ENCODE measurements around the gene ST8SIA6. TPM values are rescaled to one million over a fixed set of nuclear protein-coding genes. Genes with fewer than 3 reads are reported as not detected.

Gene ST8SIA6
- total RNA-seq, 1 donor from 2014 or later: 5.1 TPM

- Histone ChIP-seq H3K9me3 (ENCODE audit: low read depth) (no peaks in the 10 kb centered on the region), H3K4me1 (no peaks in the 10 kb centered on the region), H3K36me3 (no peaks in the 10 kb centered on the region), H2AFZ (replicated peaks) (no peak overlapping the region), H4K20me1 (ENCODE audit: low read depth) (no peaks in the 10 kb centered on the region), H3F3A (ENCODE audit: low read depth) (no peaks in the 10 kb centered on the region), H3K27ac (no peak overlapping the region), H3K27me3 (no peaks in the 10 kb centered on the region), H3K4me2 (no peak overlapping the region), H3K4me3 (no peak overlapping the region), H3K79me2 (ENCODE audit: low read depth) (no peaks in the 10 kb centered on the region), H3K9ac (no peak overlapping the region)
- Mint-ChIP-seq H3K4me3 (no peak overlapping the region), H3K9me3 (no peaks in the 10 kb centered on the region), H3K4me1 (no peaks in the 10 kb centered on the region), H3K36me3 (no peaks in the 10 kb centered on the region), H3K27me3 (ENCODE audit: insufficient read depth, low read depth) (peaks cover 2% of the 10 kb centered on the region), H3K27ac (no peak overlapping the region)
- no peak for TF ChIP-seq EZH2 (IDR thresholded peaks at IDR 0.05)
- no peak for TF ChIP-seq EZH2phosphoT487 (IDR thresholded peaks at IDR 0.05)
- no peak for TF ChIP-seq CTCF (IDR thresholded peaks at IDR 0.05)
- DNase-seq (ENCODE audit: low spot score): no peak
Observed at GRCh38 chr10:17340144-17340829, 114.1 kb downstream of the ST8SIA6 start.

DNA sequence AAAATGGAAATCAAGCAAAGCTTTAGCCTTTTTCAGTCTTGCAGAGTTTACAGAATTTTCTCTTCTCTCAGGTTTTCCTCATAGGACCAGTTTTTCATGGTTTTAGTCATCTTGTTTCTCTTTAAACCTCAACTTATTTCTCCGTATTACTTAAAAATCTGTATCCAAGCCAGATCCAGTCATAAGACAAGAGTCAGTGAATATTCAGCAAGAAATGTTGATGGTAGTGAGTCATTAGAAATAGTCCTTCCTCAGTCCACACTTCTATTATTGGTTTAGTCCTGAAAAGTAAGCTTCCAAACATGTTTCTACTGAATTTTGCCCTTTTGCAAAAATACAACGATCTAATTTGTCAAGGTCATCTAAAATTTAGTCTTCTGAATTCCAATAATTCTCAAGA, 119.3 kb downstream of the ST8SIA6 start:
- Histone ChIP-seq H2AFZ (replicated peaks) (no peak overlapping the region), H3K27ac (no peak overlapping the region), H3K9ac (no peak overlapping the region), H3F3A (ENCODE audit: low read depth) (no peaks in the 10 kb centered on the region), H4K20me1 (ENCODE audit: low read depth) (no peaks in the 10 kb centered on the region), H3K9me3 (ENCODE audit: low read depth) (no peaks in the 10 kb centered on the region), H3K79me2 (ENCODE audit: low read depth) (no peaks in the 10 kb centered on the region), H3K4me1 (no peaks in the 10 kb centered on the region), H3K27me3 (no peaks in the 10 kb centered on the region), H3K36me3 (no peaks in the 10 kb centered on the region), H3K4me3 (no peak overlapping the region), H3K4me2 (no peak overlapping the region)
- no peak overlapping the region for H3K4me3 Mint-ChIP-seq
- no peaks in the 10 kb centered on the region for H3K36me3 Mint-ChIP-seq
- DNase-seq (ENCODE audit: low spot score): no peak
- peaks cover 4% of the 10 kb centered on the region for H3K27me3 Mint-ChIP-seq (ENCODE audit: insufficient read depth, low read depth)
- H3K4me1 Mint-ChIP-seq: no peaks in the 10 kb centered on the region
- H3K9me3 Mint-ChIP-seq: no peaks in the 10 kb centered on the region
- no peak for TF ChIP-seq CTCF (IDR thresholded peaks at IDR 0.05)
- TF ChIP-seq EZH2 (IDR thresholded peaks at IDR 0.05): no peak
- no peak for TF ChIP-seq EZH2phosphoT487 (IDR thresholded peaks at IDR 0.05)
- H3K27ac Mint-ChIP-seq: no peak overlapping the region

DNA sequence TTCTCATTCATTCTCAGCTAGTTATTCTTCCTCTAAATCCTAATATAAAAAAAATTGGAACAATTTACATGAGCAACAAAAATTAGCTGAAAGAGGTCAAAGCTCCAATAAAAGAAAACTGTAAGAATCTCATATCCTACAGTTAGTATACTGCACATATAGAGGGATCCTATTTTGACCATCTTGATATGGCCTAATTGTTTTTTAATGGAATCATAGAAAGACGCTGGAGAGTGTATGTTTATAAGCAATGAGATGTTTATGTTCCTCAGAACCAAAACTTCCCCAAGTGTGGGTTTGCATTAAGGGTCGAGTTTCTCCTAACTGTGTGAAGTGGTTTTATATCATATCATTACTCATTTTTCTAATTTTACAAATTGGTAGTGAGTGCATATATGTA, 123.9 kb downstream of the ST8SIA6 start:
- no peaks in the 10 kb centered on the region for H3K9me3 ChIP-seq (ENCODE audit: low read depth)
- no peaks in the 10 kb centered on the region for H3K79me2 ChIP-seq (ENCODE audit: low read depth)
- no peak overlapping the region for H3K4me2 ChIP-seq
- H3F3A ChIP-seq (ENCODE audit: low read depth): no peaks in the 10 kb centered on the region
- no peak for TF ChIP-seq EZH2phosphoT487 (IDR thresholded peaks at IDR 0.05)
- TF ChIP-seq EZH2 (IDR thresholded peaks at IDR 0.05): no peak
- TF ChIP-seq CTCF (IDR thresholded peaks at IDR 0.05): no peak
- Mint-ChIP-seq H3K4me3 (no peak overlapping the region), H3K9me3 (no peaks in the 10 kb centered on the region), H3K36me3 (no peaks in the 10 kb centered on the region), H3K27me3 (ENCODE audit: insufficient read depth, low read depth) (peaks cover 2% of the 10 kb centered on the region), H3K27ac (no peak overlapping the region), H3K4me1 (no peaks in the 10 kb centered on the region)
- no peaks in the 10 kb centered on the region for H3K36me3 ChIP-seq
- H3K4me3 ChIP-seq: no peak overlapping the region
- no peak overlapping the region for H3K9ac ChIP-seq
- no peaks in the 10 kb centered on the region for H3K4me1 ChIP-seq
- H2AFZ ChIP-seq (replicated peaks): no peak overlapping the region
- no peak for DNase-seq (ENCODE audit: low spot score)
- H3K27ac ChIP-seq: no peak overlapping the region
- no peaks in the 10 kb centered on the region for H4K20me1 ChIP-seq (ENCODE audit: low read depth)
- H3K27me3 ChIP-seq: no peaks in the 10 kb centered on the region
